ENCODE data around the gene FOXL3. TPM values are rescaled to one million over a fixed set of nuclear protein-coding genes. Genes with fewer than 3 reads are reported as not detected.
A peak's percentile ranks its signal among the peaks of the same experiment; 100 is the strongest.

FOXL3 gene
- total and polyA plus RNA-seq, 4 donors = not detected

- Histone ChIP-seq H3K4me3 (ENCODE audit: low read length in 2 of 2) (no peak overlapping the region), H3K36me3 (ENCODE audit: control insufficient read depth in 1 of 2, insufficient read depth in 2 of 2, low read length in 1 of 2) (peaks cover 0 to 8% of the 10 kb centered on the region in 2 donors), H3K4me1 (ENCODE audit: control insufficient read depth in 1 of 2, insufficient read depth in 2 of 2, low read length in 2 of 2) (no peaks in the 10 kb centered on the region), H3K27ac (ENCODE audit: low read depth in 1 of 2, low read length in 2 of 2) (no peak overlapping the region), H3K9me3 (ENCODE audit: control insufficient read depth, low read length) (no peaks in the 10 kb centered on the region), H3K27me3 (ENCODE audit: control insufficient read depth in 1 of 2, insufficient read depth in 2 of 2, low read length in 1 of 2) (no peaks in the 10 kb centered on the region)
- 94 to 96% methylated on average over 22 of the region's 22 CpGs for WGBS, 2 donors
- ATAC-seq (ENCODE audit: low FRiP score) (no peak), DNase-seq (no peak)
- intact Hi-C loops (cut with DNase I) = no loop called here
Measured at GRCh38 chr7:252981-253380, 37.0 kb upstream of the FOXL3 start.

- WGBS, 2 donors = 94 to 95% methylated on average over 41 of the region's 41 CpGs
- Histone ChIP-seq H3K4me1 (ENCODE audit: control insufficient read depth in 1 of 2, insufficient read depth in 2 of 2, low read length in 2 of 2) (no peaks in the 10 kb centered on the region), H3K36me3 (ENCODE audit: control insufficient read depth in 1 of 2, insufficient read depth in 2 of 2, low read length in 1 of 2) (peaks cover 0 to 8% of the 10 kb centered on the region in 2 donors), H3K9me3 (ENCODE audit: control insufficient read depth, low read length) (no peaks in the 10 kb centered on the region), H3K27me3 (ENCODE audit: control insufficient read depth in 1 of 2, insufficient read depth in 2 of 2, low read length in 1 of 2) (no peaks in the 10 kb centered on the region), H3K27ac (ENCODE audit: low read depth in 1 of 2, low read length in 2 of 2) (no peak overlapping the region), H3K4me3 (ENCODE audit: low read length in 2 of 2) (no peak overlapping the region)
- DNase-seq (peak in 1 of 2 donors; percentile 27), ATAC-seq (ENCODE audit: low FRiP score) (no peak)
- intact Hi-C loops (cut with DNase I) = no loop called here
Measured at GRCh38 chr7:253581-254336, 36.2 kb upstream of the FOXL3 start.

- Histone ChIP-seq H3K9me3 (ENCODE audit: control insufficient read depth, low read length) (no peaks in the 10 kb centered on the region), H3K4me3 (ENCODE audit: low read length in 2 of 2) (no peak overlapping the region), H3K36me3 (ENCODE audit: control insufficient read depth in 1 of 2, insufficient read depth in 2 of 2, low read length in 1 of 2) (peaks cover 0 to 12% of the 10 kb centered on the region in 2 donors), H3K27me3 (ENCODE audit: control insufficient read depth in 1 of 2, insufficient read depth in 2 of 2, low read length in 1 of 2) (no peaks in the 10 kb centered on the region), H3K4me1 (ENCODE audit: control insufficient read depth in 1 of 2, insufficient read depth in 2 of 2, low read length in 2 of 2) (no peaks in the 10 kb centered on the region), H3K27ac (ENCODE audit: low read depth in 1 of 2, low read length in 2 of 2) (no peak overlapping the region)
- DNase-seq (peak; percentile 26 to 58), ATAC-seq (ENCODE audit: low FRiP score) (no peak)
- 94 to 98% methylated on average over 31 of the region's 31 CpGs for WGBS, 2 donors
- intact Hi-C loops (cut with DNase I) = no loop called here
Measured at GRCh38 chr7:254337-255037, 35.5 kb upstream of the FOXL3 start.

GRCh38 chr7:255038-255435, 34.9 kb upstream of the FOXL3 start:
- intact Hi-C loops (cut with DNase I) = no loop called here
- Histone ChIP-seq H3K27me3 (ENCODE audit: control insufficient read depth in 1 of 2, insufficient read depth in 2 of 2, low read length in 1 of 2) (no peaks in the 10 kb centered on the region), H3K4me1 (ENCODE audit: control insufficient read depth in 1 of 2, insufficient read depth in 2 of 2, low read length in 2 of 2) (no peaks in the 10 kb centered on the region), H3K4me3 (ENCODE audit: low read length in 2 of 2) (no peak overlapping the region), H3K9me3 (ENCODE audit: control insufficient read depth, low read length) (no peaks in the 10 kb centered on the region), H3K27ac (ENCODE audit: low read depth in 1 of 2, low read length in 2 of 2) (no peak overlapping the region), H3K36me3 (ENCODE audit: control insufficient read depth in 1 of 2, insufficient read depth in 2 of 2, low read length in 1 of 2) (peaks cover 0 to 14% of the 10 kb centered on the region in 2 donors)
- ATAC-seq (ENCODE audit: low FRiP score) (no peak), DNase-seq (peak; percentile 10 to 44)
- 96 to 97% methylated on average over 19 of the region's 19 CpGs for WGBS, 2 donors

GRCh38 chr7:255721-256361, 34.1 kb upstream of the FOXL3 start:
- DNase-seq = peak; percentile 43 to 78
- H3K36me3 ChIP-seq (ENCODE audit: control insufficient read depth in 1 of 2, insufficient read depth in 2 of 2, low read length in 1 of 2) = peaks cover 0 to 14% of the 10 kb centered on the region in 2 donors
- intact Hi-C loops (cut with DNase I) = no loop called here

GRCh38 chr7:256461-256940, 33.5 kb upstream of the FOXL3 start:
- H3K9me3 ChIP-seq (ENCODE audit: control insufficient read depth, low read length) = no peaks in the 10 kb centered on the region
- DNase-seq = peak; percentile 39 to 71
- 94 to 97% methylated on average over 38 of the region's 38 CpGs for WGBS, 2 donors
- ATAC-seq (ENCODE audit: low FRiP score) = no peak
- intact Hi-C loops (cut with DNase I) = no loop called here
- H3K27ac ChIP-seq (ENCODE audit: low read depth in 1 of 2, low read length in 2 of 2) = no peak overlapping the region
- H3K27me3 ChIP-seq (ENCODE audit: control insufficient read depth in 1 of 2, insufficient read depth in 2 of 2, low read length in 1 of 2) = no peaks in the 10 kb centered on the region
- H3K4me3 ChIP-seq (ENCODE audit: low read length in 2 of 2) = no peak overlapping the region
- H3K36me3 ChIP-seq (ENCODE audit: control insufficient read depth in 1 of 2, insufficient read depth in 2 of 2, low read length in 1 of 2) = peaks cover 0 to 15% of the 10 kb centered on the region in 2 donors
- no peaks in the 10 kb centered on the region for H3K4me1 ChIP-seq (ENCODE audit: control insufficient read depth in 1 of 2, insufficient read depth in 2 of 2, low read length in 2 of 2)

More at GRCh38 chr7:255721-256361, 34.1 kb upstream of the FOXL3 start:
- no peak overlapping the region for H3K4me3 ChIP-seq (ENCODE audit: low read length in 2 of 2)
- no peaks in the 10 kb centered on the region for H3K4me1 ChIP-seq (ENCODE audit: control insufficient read depth in 1 of 2, insufficient read depth in 2 of 2, low read length in 2 of 2)
- no peak for ATAC-seq (ENCODE audit: low FRiP score)
- no peaks in the 10 kb centered on the region for H3K9me3 ChIP-seq (ENCODE audit: control insufficient read depth, low read length)
- H3K27ac ChIP-seq (ENCODE audit: low read depth in 1 of 2, low read length in 2 of 2) = no peak overlapping the region
- 95 to 97% methylated on average over 44 of the region's 44 CpGs for WGBS, 2 donors
- no peaks in the 10 kb centered on the region for H3K27me3 ChIP-seq (ENCODE audit: control insufficient read depth in 1 of 2, insufficient read depth in 2 of 2, low read length in 1 of 2)

GRCh38 chr7:256981-257646, 32.9 kb upstream of the FOXL3 start:
- Histone ChIP-seq H3K27ac (ENCODE audit: low read depth in 1 of 2, low read length in 2 of 2) (no peak overlapping the region), H3K27me3 (ENCODE audit: control insufficient read depth in 1 of 2, insufficient read depth in 2 of 2, low read length in 1 of 2) (no peaks in the 10 kb centered on the region), H3K9me3 (ENCODE audit: control insufficient read depth, low read length) (no peaks in the 10 kb centered on the region), H3K36me3 (ENCODE audit: control insufficient read depth in 1 of 2, insufficient read depth in 2 of 2, low read length in 1 of 2) (peaks cover 0 to 15% of the 10 kb centered on the region in 2 donors), H3K4me1 (ENCODE audit: control insufficient read depth in 1 of 2, insufficient read depth in 2 of 2, low read length in 2 of 2) (no peaks in the 10 kb centered on the region), H3K4me3 (ENCODE audit: low read length in 2 of 2) (no peak overlapping the region)
- 95 to 96% methylated on average over 29 of the region's 29 CpGs for WGBS, 2 donors
- peak; percentile 17 to 63 for DNase-seq
- no peak for ATAC-seq (ENCODE audit: low FRiP score)
- intact Hi-C loops (cut with DNase I) = no loop called here

- intact Hi-C loops (cut with DNase I) = no loop called here
- Histone ChIP-seq H3K9me3 (ENCODE audit: control insufficient read depth, low read length) (no peaks in the 10 kb centered on the region), H3K27me3 (ENCODE audit: control insufficient read depth in 1 of 2, insufficient read depth in 2 of 2, low read length in 1 of 2) (no peaks in the 10 kb centered on the region), H3K4me1 (ENCODE audit: control insufficient read depth in 1 of 2, insufficient read depth in 2 of 2, low read length in 2 of 2) (no peaks in the 10 kb centered on the region), H3K36me3 (ENCODE audit: control insufficient read depth in 1 of 2, insufficient read depth in 2 of 2, low read length in 1 of 2) (peaks cover 0 to 15% of the 10 kb centered on the region in 2 donors), H3K27ac (ENCODE audit: low read depth in 1 of 2, low read length in 2 of 2) (no peak overlapping the region), H3K4me3 (ENCODE audit: low read length in 2 of 2) (no peak overlapping the region)
- DNase-seq = peak; percentile 12 to 43
- no peak for ATAC-seq (ENCODE audit: low FRiP score)
- WGBS, 2 donors = 69 to 88% methylated on average over 5 of the region's 5 CpGs
Measured at GRCh38 chr7:257647-257992, 32.4 kb upstream of the FOXL3 start.
